CD4-positive, alpha-beta T cell (primary cell): ENCODE results near the gene ADGRL2. TPM values are rescaled to one million over a fixed set of nuclear protein-coding genes. Genes with fewer than 3 reads are reported as not detected.

Experiments
- ATAC-seq: fragments of 200-7000 bp; cut with Tn5 transposase; one replicate; pipeline ENCODE4 v1.10.0; 2022; ENCODE audit warnings: mild to moderate bottlenecking; ENCODE audit not compliant: poor library complexity
- CTCF ChIA-PET: fragments of 350-600 bp; sonication (Branson Sonifier 250); formaldehyde crosslinking; loops from one replicate; lab custom pipeline; 2021; ENCODE audit warnings: antibody characterized with exemption, inconsistent platforms; lab: Charles Lee
- POLR2A ChIA-PET: fragments of 350-600 bp; sonication (Branson Sonifier 250); formaldehyde crosslinking; loops from one replicate; lab custom pipeline; 2021; ENCODE audit warnings: antibody characterized with exemption, inconsistent platforms; lab: Charles Lee
- DNase-seq, 14 experiments: peaks; one replicate each; pipeline ENCODE4 v3.0.0-alpha.2; 2013 to 2020; ENCODE audit warnings: mixed read lengths in 2 of 14
- H3K27ac ChIP-seq, 2 donors: one replicate each; pipeline versions ENCODE4 v1.5.1 to v1.7.0; 2013; ENCODE audit warnings: low read length in 2 of 2, low read depth in 1 of 2, mild to moderate bottlenecking in 1 of 2
- H3K27me3 ChIP-seq, 2 experiments: 1 replicate in 1 of 2; 2 replicates in 1 of 2; pipeline versions ENCODE4 v1.6.1 to v1.7.0; 2013; ENCODE audit warnings: low read length in 2 of 2, control low read depth in 1 of 2, mild to moderate bottlenecking in 1 of 2, moderate library complexity in 1 of 2; ENCODE audit not compliant: insufficient read depth in 2 of 2, control insufficient read depth in 1 of 2
- H3K36me3 ChIP-seq: one replicate; pipeline ENCODE4 v1.6.1; 2013; ENCODE audit warnings: low read length, control low read depth; ENCODE audit not compliant: insufficient read depth
- H3K4me1 ChIP-seq: one replicate; pipeline ENCODE4 v1.6.1; 2013; ENCODE audit warnings: low read length, control low read depth; ENCODE audit not compliant: insufficient read depth
- H3K4me3 ChIP-seq: one replicate; pipeline ENCODE4 v1.5.1; 2013; ENCODE audit warnings: mild to moderate bottlenecking, low read length, moderate library complexity
- H3K9me3 ChIP-seq, 2 experiments: 1 replicate in 1 of 2; 2 replicates in 1 of 2; pipeline versions ENCODE4 v1.6.1 to v1.7.0; 2013; ENCODE audit warnings: low read length in 2 of 2, mild to moderate bottlenecking in 2 of 2, control low read depth in 1 of 2, moderate library complexity in 1 of 2; ENCODE audit not compliant: control insufficient read depth in 1 of 2, insufficient read depth in 1 of 2
- H3K27ac Mint-ChIP-seq: one replicate; pipeline ENCODE4 v1.8.0; 2020; ENCODE audit warnings: mixed read lengths
- H3K27me3 Mint-ChIP-seq: one replicate; pipeline ENCODE4 v1.8.0; 2021; ENCODE audit warnings: mixed read lengths
- H3K36me3 Mint-ChIP-seq: one replicate; pipeline ENCODE4 v1.8.0; 2021; ENCODE audit warnings: low read depth, mixed read lengths
- H3K4me1 Mint-ChIP-seq: one replicate; pipeline ENCODE4 v1.8.0; 2021; ENCODE audit warnings: low read depth, mixed read lengths
- H3K4me3 Mint-ChIP-seq: one replicate; pipeline ENCODE4 v1.8.0; 2020; ENCODE audit warnings: mild to moderate bottlenecking, mixed read lengths
- H3K9me3 Mint-ChIP-seq: one replicate; pipeline ENCODE4 v1.8.0; 2020; ENCODE audit warnings: mixed read lengths
- intact Hi-C, 2 experiments: fragments of 100-400 bp; cut with DNase I in 1 of 2; cut with micrococcal nuclease in 1 of 2; formaldehyde crosslinking; loops; one replicate each; pipeline versions ENCODE4 v1.15.1 to v1.9.0; 2023 to 2025; cut with DNase I, micrococcal nuclease
- total RNA-seq, 174 experiments: library from RNA in 2 of 174; stranded (reverse) in 2 of 174; gene quantifications; one replicate each; pipeline ENCODE4 v1.2.3 and lab custom pipeline; 2021 to 2026
- TF ChIP-seq, protein P1 (sequence below): fragments of 200-600 bp; IDR thresholded peaks from one replicate; pipeline ENCODE4 v1.8.0; 2022; ENCODE audit warnings: antibody characterized with exemption, mild to moderate bottlenecking

The ADGRL2 gene
- total RNA-seq, 2 experiments from 2014 or later: not detected

DNA sequence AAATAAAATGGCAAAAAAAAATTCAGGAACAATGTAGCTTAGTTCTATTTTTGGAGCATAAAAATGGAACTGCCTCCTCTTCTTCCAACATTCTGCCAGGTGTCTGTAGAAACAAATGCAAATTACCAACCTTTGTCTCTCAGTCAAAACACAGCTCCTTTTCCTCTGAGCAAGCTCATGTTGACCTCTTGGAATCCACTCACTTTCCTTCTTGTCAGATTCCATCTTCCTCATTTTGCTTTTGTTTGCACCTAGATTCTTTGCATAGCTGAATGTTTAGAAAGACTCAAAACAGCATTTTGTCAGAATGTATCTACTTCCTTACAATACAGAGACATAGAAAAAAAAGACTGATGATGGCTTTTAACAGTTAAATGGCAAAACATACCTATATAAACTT, 178.2 kb downstream of the ADGRL2 start:
- Histone ChIP-seq H3K36me3 (no peaks in the 10 kb centered on the region), H3K4me3 (no peak overlapping the region), H3K27me3 (no peaks in the 10 kb centered on the region), H3K9me3 (no peaks in the 10 kb centered on the region), H3K4me1 (no peaks in the 10 kb centered on the region), H3K27ac (no peak overlapping the region)
- H3K27ac Mint-ChIP-seq: no peak overlapping the region
- no peak for DNase-seq
- no peaks in the 10 kb centered on the region for H3K4me1 Mint-ChIP-seq
- ChIA-PET POLR2A (no interaction called here), CTCF (no interaction called here)
- no peaks in the 10 kb centered on the region for H3K9me3 Mint-ChIP-seq
- ATAC-seq: no peak
- H3K4me3 Mint-ChIP-seq: no peak overlapping the region
- intact Hi-C loops: no loop called here
- no peaks in the 10 kb centered on the region for H3K36me3 Mint-ChIP-seq
- no peaks in the 10 kb centered on the region for H3K27me3 Mint-ChIP-seq
- TF ChIP-seq, protein P1, sequence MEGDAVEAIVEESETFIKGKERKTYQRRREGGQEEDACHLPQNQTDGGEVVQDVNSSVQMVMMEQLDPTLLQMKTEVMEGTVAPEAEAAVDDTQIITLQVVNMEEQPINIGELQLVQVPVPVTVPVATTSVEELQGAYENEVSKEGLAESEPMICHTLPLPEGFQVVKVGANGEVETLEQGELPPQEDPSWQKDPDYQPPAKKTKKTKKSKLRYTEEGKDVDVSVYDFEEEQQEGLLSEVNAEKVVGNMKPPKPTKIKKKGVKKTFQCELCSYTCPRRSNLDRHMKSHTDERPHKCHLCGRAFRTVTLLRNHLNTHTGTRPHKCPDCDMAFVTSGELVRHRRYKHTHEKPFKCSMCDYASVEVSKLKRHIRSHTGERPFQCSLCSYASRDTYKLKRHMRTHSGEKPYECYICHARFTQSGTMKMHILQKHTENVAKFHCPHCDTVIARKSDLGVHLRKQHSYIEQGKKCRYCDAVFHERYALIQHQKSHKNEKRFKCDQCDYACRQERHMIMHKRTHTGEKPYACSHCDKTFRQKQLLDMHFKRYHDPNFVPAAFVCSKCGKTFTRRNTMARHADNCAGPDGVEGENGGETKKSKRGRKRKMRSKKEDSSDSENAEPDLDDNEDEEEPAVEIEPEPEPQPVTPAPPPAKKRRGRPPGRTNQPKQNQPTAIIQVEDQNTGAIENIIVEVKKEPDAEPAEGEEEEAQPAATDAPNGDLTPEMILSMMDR: no peak

DNA sequence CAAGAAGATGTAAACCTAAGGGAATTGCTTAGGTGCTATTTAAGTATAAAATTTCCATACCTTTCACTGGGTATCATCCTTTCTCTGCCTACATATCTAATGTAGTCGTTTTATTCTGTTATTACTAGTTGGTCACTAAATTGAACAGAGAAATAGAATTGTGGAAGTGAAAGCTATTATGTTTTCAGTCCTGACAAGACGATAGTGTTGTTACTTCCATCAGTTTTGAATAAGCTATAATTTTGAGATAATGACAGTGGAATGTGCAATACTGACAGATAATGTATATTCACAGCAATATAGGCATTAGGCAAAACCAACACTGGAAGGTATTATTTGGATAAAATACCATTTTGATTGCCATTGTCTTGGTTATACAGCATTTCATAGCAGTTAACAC, 181.8 kb downstream of the ADGRL2 start:
- Mint-ChIP-seq H3K36me3 (no peaks in the 10 kb centered on the region), H3K9me3 (no peaks in the 10 kb centered on the region)
- H3K4me3 ChIP-seq: no peak overlapping the region

DNA sequence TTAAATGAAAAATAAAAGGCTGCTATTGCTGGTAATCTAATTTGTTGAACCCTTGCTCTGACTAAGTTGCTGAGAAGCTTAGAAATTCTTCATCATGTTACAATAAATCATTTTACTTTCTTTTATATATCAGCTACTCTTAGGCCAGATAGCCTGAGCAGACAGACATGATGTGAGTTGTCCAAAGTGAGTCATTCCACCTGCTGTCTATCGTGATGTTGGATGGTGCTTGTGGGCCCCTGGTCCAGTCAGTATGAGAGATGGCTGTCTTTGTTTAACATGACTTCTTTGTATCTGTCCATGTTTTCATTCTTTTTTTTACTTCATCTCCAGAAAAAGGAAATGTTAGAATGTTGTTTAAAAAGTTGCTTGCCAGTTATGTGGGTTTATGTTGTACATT, 188.8 kb downstream of the ADGRL2 start:
- TF ChIP-seq, protein P1: no peak
- ATAC-seq: no peak
- H3K9me3 Mint-ChIP-seq: no peaks in the 10 kb centered on the region
- no peak overlapping the region for H3K4me3 Mint-ChIP-seq
- Histone ChIP-seq H3K9me3 (no peaks in the 10 kb centered on the region), H3K27ac (no peak overlapping the region), H3K4me1 (no peaks in the 10 kb centered on the region), H3K36me3 (no peaks in the 10 kb centered on the region), H3K27me3 (no peaks in the 10 kb centered on the region), H3K4me3 (no peak overlapping the region)
- POLR2A ChIA-PET: no interaction called here
- no peaks in the 10 kb centered on the region for H3K27me3 Mint-ChIP-seq
- no peak overlapping the region for H3K27ac Mint-ChIP-seq
- intact Hi-C loops: no loop called here
- DNase-seq: no peak
- H3K36me3 Mint-ChIP-seq: no peaks in the 10 kb centered on the region
- CTCF ChIA-PET: no interaction called here
- H3K4me1 Mint-ChIP-seq: no peaks in the 10 kb centered on the region

More for the DNA sequence above, 181.8 kb downstream of the ADGRL2 start:
- no peak for ATAC-seq
- H3K36me3 ChIP-seq: no peaks in the 10 kb centered on the region
- H3K27ac ChIP-seq: no peak overlapping the region
- no peak for DNase-seq
- H3K9me3 ChIP-seq: no peaks in the 10 kb centered on the region
- intact Hi-C loops: no loop called here
- Mint-ChIP-seq H3K4me3 (no peak overlapping the region), H3K4me1 (no peaks in the 10 kb centered on the region), H3K27ac (no peak overlapping the region), H3K27me3 (no peaks in the 10 kb centered on the region)
- TF ChIP-seq, protein P1: no peak
- CTCF ChIA-PET: no interaction called here
- no peaks in the 10 kb centered on the region for H3K4me1 ChIP-seq
- no peaks in the 10 kb centered on the region for H3K27me3 ChIP-seq
- POLR2A ChIA-PET: no interaction called here
